ENCODE measurements around the gene PRR16. TPM values are rescaled to one million over a fixed set of nuclear protein-coding genes. Genes with fewer than 3 reads are reported as not detected.

Gene PRR16
- total RNA-seq, 1 donor from 2014 or later, result 4.9 TPM

GRCh38 chr5:120463006-120463680 lies 957 bp upstream of the PRR16 start:
- DNase-seq (ENCODE audit: low spot score), result no peak

GRCh38 chr5:120464627-120465435 lies 731 bp downstream of the PRR16 start:
- DNase-seq (ENCODE audit: low spot score), result no peak

- no peak for DNase-seq (ENCODE audit: low spot score)
Measured at GRCh38 chr5:120465436-120465961, 1.4 kb downstream of the PRR16 start.

GRCh38 chr5:120466341-120467006 lies 2.4 kb downstream of the PRR16 start:
- no peak for DNase-seq (ENCODE audit: low spot score)

- no peak for DNase-seq (ENCODE audit: low spot score)
Measured at GRCh38 chr5:120471971-120472370, 7.9 kb downstream of the PRR16 start.

- DNase-seq (ENCODE audit: low spot score), result no peak
Measured at GRCh38 chr5:120472911-120473310, 8.8 kb downstream of the PRR16 start.

GRCh38 chr5:120473332-120473731 lies 9.2 kb downstream of the PRR16 start:
- no peak for DNase-seq (ENCODE audit: low spot score)

- no peak for DNase-seq (ENCODE audit: low spot score)
Measured at GRCh38 chr5:120476063-120476462, 12.0 kb downstream of the PRR16 start.

GRCh38 chr5:120479066-120479465 lies 15.0 kb downstream of the PRR16 start:
- no peak for DNase-seq (ENCODE audit: low spot score)

- no peak for DNase-seq (ENCODE audit: low spot score)
Measured at GRCh38 chr5:120499876-120500563, 35.9 kb downstream of the PRR16 start.

GRCh38 chr5:120502531-120502930 lies 38.4 kb downstream of the PRR16 start:
- no peak for DNase-seq (ENCODE audit: low spot score)

GRCh38 chr5:120503341-120503740 lies 39.2 kb downstream of the PRR16 start:
- DNase-seq (ENCODE audit: low spot score), result no peak

- DNase-seq (ENCODE audit: low spot score), result no peak
Measured at GRCh38 chr5:120504057-120504456, 40.0 kb downstream of the PRR16 start.

- DNase-seq (ENCODE audit: low spot score), result no peak
Measured at GRCh38 chr5:120507197-120507596, 43.1 kb downstream of the PRR16 start.

- DNase-seq (ENCODE audit: low spot score), result no peak
Measured at GRCh38 chr5:120507800-120508463, 43.8 kb downstream of the PRR16 start.

- DNase-seq (ENCODE audit: low spot score), result no peak
Measured at GRCh38 chr5:120509053-120509452, 45.0 kb downstream of the PRR16 start.

- DNase-seq (ENCODE audit: low spot score), result no peak
Measured at GRCh38 chr5:120510098-120510637, 46.1 kb downstream of the PRR16 start.

GRCh38 chr5:120510994-120511686 lies 47.0 kb downstream of the PRR16 start:
- DNase-seq (ENCODE audit: low spot score), result no peak

GRCh38 chr5:120512068-120512467 lies 48.0 kb downstream of the PRR16 start:
- no peak for DNase-seq (ENCODE audit: low spot score)
